Measurements from ENCODE around the gene CTDSP2. TPM values are rescaled to one million over a fixed set of nuclear protein-coding genes. Genes with fewer than 3 reads are reported as not detected.

Gene CTDSP2
- total RNA-seq, 4 donors from 2014 or later = 47.1 to 120 (median 71.7) TPM

DNA sequence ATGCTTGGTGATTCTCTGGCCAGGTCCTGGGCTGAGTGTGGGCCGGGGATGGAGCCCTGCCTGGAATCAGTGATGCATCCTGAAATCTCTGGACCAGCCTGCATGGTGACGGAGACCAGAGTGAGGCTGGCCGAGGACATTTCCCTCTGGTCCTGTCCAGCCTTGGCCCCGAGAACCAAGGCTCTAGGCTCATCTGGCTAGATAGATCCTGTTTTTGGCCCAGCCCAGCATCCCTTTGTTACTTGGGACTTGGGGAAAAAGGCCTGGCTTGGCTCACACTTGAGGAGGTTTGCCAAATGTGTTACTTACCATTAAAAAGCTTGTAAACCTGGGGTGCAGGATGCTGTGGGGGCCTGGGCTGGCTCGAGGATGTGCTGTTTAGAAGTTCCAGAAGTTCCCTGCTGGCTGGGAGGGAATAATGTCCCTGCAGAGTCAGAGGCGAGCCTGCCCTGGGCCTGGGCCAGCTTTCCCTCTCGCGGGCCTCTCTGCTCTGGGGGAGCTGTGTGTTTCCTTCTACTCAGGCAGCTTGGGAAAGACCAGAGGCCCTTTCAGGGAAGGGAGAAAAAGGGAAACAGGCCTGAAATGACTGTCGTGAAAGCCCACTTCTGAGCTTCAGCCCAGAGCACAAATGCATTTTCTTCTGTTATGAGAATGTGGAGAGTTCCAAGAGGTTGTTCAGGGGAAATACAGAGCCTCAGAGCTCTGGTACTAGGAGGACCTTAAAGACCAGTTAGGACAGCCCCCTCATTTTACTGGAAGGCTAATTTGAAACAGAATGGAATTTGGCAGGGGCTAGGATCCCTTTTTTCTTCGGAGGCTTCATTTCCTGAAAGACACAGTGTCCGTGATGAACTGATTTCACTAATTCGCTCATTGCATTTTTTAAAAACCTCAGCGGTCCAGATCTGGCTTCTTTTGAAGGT is 47.2 kb upstream of the CTDSP2 start:
- no peak for DNase-seq
- Histone ChIP-seq H3K4me1 (peaks cover 77 to 100% (median 93%) of the 10 kb centered on the region in 3 donors), H3K36me3 (no peaks in the 10 kb centered on the region), H3K9me3 (no peaks in the 10 kb centered on the region), H3K4me3 (peak overlapping the region in 2 of 4 donors; percentile 8 to 9), H3K27ac (peak overlapping the region; percentile 49 to 99 (median 94)), H3K27me3 (no peaks in the 10 kb centered on the region)
- TF ChIP-seq POLR2A (IDR thresholded peaks at IDR 0.05) = no peak
- TF ChIP-seq, protein P1, sequence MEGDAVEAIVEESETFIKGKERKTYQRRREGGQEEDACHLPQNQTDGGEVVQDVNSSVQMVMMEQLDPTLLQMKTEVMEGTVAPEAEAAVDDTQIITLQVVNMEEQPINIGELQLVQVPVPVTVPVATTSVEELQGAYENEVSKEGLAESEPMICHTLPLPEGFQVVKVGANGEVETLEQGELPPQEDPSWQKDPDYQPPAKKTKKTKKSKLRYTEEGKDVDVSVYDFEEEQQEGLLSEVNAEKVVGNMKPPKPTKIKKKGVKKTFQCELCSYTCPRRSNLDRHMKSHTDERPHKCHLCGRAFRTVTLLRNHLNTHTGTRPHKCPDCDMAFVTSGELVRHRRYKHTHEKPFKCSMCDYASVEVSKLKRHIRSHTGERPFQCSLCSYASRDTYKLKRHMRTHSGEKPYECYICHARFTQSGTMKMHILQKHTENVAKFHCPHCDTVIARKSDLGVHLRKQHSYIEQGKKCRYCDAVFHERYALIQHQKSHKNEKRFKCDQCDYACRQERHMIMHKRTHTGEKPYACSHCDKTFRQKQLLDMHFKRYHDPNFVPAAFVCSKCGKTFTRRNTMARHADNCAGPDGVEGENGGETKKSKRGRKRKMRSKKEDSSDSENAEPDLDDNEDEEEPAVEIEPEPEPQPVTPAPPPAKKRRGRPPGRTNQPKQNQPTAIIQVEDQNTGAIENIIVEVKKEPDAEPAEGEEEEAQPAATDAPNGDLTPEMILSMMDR (IDR thresholded peaks at IDR 0.05) = peak in 1 of 6 experiments; percentile 34
- intact Hi-C loops (cut with DNase I) = no loop called here
- WGBS, 2 donors = 19 to 22% methylated on average over 8 to 12 of the region's 13 CpGs

DNA sequence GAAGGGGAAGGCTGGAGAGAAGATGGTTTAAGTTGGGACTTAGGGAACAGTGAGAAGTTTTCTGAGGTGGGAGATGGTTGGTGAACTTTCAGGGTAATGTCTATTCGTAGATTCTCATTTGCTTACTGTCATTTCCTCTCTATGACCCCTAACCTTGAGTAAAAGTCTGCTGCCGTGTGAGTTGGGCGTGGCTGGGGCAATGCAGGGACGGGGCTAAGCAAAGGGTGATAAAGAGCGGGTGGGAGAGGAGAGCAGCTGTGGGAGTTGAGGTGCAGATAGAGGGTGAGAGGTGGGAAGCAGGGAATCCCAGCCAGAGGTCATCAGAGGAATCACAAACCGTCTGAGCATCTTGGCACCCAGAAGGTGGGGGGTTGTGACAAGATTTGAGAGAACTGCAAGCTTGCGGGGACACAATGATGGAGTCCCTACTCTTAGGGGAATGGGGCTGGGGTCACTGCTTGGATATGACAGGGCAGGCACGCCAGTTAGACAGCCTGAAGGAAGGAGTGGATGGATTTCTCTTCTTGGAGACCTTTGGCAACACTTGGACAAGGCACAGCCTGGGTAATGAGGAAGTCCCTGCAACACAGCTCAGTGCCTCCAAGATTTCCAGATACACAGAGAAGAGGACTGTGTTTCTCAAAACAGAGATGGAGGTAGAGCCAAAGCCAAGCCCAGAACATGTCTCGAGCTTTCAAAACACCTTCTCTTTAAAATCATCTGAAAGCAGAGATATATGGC is 45.9 kb upstream of the CTDSP2 start:
- TF ChIP-seq POLR2A (IDR thresholded peaks at IDR 0.05) = no peak
- TF ChIP-seq, protein P1 (IDR thresholded peaks at IDR 0.05) = no peak
- Histone ChIP-seq H3K36me3 (no peaks in the 10 kb centered on the region), H3K4me3 (no peak overlapping the region), H3K27ac (peak overlapping the region; percentile 49 to 99 (median 94)), H3K9me3 (no peaks in the 10 kb centered on the region), H3K4me1 (peaks cover 73 to 100% (median 93%) of the 10 kb centered on the region in 3 donors), H3K27me3 (no peaks in the 10 kb centered on the region)
- intact Hi-C loops (cut with DNase I) = no loop called here
- 70 to 76% methylated on average over 9 of the region's 9 CpGs for WGBS, 2 donors
- DNase-seq = no peak

DNA sequence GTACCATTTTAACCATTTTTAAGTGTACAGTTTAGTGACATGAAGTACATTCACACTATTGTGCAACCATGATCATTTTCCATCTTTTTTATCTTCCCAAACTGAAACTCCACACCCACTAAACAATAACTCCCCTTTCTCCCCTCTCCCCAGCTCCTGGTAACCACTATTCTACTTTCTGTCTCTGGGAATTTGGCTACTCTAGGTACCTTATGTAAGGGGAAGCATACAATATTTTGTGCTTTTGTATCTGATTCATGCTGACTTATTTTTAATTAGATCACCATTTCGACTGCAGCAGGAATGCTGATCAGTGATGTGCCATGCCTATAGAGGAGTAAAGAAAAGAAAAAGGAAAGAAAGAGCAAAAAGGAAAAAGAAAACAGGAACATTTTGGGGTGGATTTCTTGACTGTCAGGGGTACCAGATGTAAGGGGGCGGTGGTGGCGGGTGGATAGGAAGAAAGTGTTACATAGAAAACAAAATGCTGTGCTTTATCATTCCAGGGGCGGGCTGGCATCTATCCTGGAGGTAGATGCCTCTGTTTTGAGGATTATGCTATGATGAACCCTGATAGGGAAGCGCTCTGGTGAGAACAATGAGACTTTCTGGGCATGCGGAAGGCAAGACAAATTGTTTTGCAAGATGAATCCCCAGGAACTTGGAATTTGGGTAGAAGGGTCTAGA is 45.2 kb upstream of the CTDSP2 start:
- WGBS, 2 donors = 77 to 89% methylated on average over 6 of the region's 6 CpGs
- Histone ChIP-seq H3K27ac (peak overlapping the region; percentile 9 to 99 (median 94)), H3K36me3 (no peaks in the 10 kb centered on the region), H3K9me3 (no peaks in the 10 kb centered on the region), H3K27me3 (no peaks in the 10 kb centered on the region), H3K4me3 (no peak overlapping the region), H3K4me1 (peaks cover 76 to 98% (median 92%) of the 10 kb centered on the region in 3 donors)
- no peak for DNase-seq
- intact Hi-C loops (cut with DNase I) = no loop called here
- TF ChIP-seq, protein P1 (IDR thresholded peaks at IDR 0.05) = no peak

GRCh38 chr12:57890191-57891115 is 43.9 kb upstream of the CTDSP2 start:
- no peaks in the 10 kb centered on the region for H3K27me3 ChIP-seq
- intact Hi-C loops (cut with DNase I) = no loop called here
- H3K9me3 ChIP-seq = no peaks in the 10 kb centered on the region
- peaks cover 67 to 90% (median 82%) of the 10 kb centered on the region in 3 donors for H3K4me1 ChIP-seq
- peak overlapping the region; percentile 86 to 99 (median 94) for H3K27ac ChIP-seq
- no peak for DNase-seq
- H3K4me3 ChIP-seq = no peak overlapping the region
- no peaks in the 10 kb centered on the region for H3K36me3 ChIP-seq
- TF ChIP-seq, protein P1 (IDR thresholded peaks at IDR 0.05) = no peak
- no peak for TF ChIP-seq POLR2A (IDR thresholded peaks at IDR 0.05)
- 41 to 47% methylated on average over 10 to 13 of the region's 14 CpGs for WGBS, 2 donors
